ENCODE measurements around the gene TTK. TPM values are rescaled to one million over a fixed set of nuclear protein-coding genes. Genes with fewer than 3 reads are reported as not detected.

Gene TTK
- 22.5 and 23.6 TPM in 2 replicates for total RNA-seq

DNA sequence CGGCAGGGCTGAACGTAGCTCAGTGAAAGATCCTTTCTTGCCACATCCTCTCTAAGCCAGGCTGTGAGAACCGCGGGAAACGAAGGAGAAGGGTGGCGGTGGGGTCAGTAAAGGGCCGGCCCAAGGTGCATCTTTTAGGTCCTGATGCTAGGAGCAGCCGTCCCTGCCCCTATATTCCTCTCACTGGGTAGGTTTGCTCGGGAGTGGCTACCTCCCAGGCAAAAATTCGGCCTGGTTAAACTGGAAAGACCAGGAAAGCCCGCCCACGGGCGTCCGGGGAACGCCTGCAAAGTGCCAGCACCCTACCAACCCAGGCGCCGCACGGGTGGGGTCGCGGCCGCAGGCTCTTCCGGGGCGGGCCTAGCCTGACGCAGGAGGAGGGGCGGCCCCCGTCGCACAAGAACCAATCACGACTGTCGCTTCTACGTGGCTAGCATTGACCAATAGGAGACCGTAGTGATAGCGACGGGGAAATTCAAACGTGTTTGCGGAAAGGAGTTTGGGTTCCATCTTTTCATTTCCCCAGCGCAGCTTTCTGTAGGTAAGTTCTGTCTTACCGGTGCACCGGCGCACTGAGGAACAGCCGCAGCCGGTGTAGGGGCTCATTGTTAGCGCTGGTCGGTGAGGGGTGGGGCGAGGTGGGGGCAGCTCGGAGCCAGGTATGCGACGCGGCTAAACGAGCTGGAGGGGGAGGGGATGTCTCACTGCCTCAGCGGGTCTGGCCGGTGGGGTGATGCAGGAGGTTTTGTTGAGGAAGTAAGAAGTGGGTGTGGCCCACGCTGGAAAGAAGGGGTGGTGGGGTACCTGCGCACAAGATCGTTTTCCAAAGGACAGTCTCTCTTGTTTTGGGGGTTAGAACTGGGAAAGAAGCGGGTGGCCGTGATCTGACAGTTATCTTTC, at the start of gene TTK:
Gene TTK (plus strand): TSS at position 477 of the 900 bp plus-strand sequence. CDS start 1,195 bp downstream, outside the sequence.
- intact Hi-C loops (cut with micrococcal nuclease), result loop anchor here (1.0 to 2.0 kb wide), 12 partner anchors 9 to 1748 kb away; partner anchors contain the start of genes BCKDHB, HMGN3, IRAK1BP1 and PHIP

DNA sequence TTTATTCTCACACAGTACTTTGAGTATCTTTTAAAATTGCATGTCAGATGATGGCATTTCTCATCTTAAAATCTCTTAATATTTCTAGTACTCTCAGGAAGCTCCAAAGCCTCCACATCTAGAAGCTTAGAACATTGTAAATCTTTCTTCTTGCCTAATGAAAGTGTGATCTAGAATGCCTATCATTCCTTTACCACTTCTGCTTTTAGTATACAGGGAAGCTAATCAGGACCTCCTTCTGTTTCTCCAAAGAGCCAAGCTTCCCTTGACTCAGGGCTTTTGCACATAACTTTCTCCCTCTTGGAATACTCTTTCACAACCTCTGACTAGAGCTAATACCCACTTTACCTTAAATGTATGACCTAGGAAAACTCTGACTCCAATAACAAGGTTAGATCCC, 49.6 kb upstream of the TTK start:
- intact Hi-C loops (cut with micrococcal nuclease), result no loop called here

DNA sequence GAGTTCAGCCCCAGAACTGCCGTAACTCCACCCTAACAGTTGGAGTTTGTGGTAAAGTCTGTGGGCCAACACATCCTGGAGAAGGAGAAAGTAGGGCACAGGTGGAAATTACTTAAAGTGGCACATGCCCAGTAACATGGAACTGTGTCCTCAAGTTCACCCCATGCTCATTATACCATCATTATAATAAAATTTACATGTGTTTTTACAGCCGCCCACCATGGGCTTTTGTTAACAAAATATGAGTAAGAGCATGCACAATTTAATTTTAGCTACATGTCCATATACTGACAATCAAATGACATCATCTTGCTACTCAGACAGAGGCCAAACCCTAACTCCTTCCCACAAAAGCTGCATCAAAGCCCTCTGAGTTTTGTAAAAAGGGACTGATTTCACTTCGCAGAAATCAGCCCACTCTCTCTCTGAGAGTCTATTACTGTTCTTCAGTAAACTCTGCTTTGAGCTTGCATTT, 39.8 kb upstream of the TTK start:
- intact Hi-C loops (cut with micrococcal nuclease), result no loop called here

- intact Hi-C loops (cut with micrococcal nuclease), result no loop called here
Observed at GRCh38 chr6:79967178-79967577, 37.3 kb upstream of the TTK start.

- intact Hi-C loops (cut with micrococcal nuclease), result no loop called here
Observed at GRCh38 chr6:79969784-79970183, 34.7 kb upstream of the TTK start.

GRCh38 chr6:79971193-79971592, 33.3 kb upstream of the TTK start:
- intact Hi-C loops (cut with micrococcal nuclease), result no loop called here

GRCh38 chr6:79981652-79982051, 22.8 kb upstream of the TTK start:
- intact Hi-C loops (cut with micrococcal nuclease), result no loop called here

DNA sequence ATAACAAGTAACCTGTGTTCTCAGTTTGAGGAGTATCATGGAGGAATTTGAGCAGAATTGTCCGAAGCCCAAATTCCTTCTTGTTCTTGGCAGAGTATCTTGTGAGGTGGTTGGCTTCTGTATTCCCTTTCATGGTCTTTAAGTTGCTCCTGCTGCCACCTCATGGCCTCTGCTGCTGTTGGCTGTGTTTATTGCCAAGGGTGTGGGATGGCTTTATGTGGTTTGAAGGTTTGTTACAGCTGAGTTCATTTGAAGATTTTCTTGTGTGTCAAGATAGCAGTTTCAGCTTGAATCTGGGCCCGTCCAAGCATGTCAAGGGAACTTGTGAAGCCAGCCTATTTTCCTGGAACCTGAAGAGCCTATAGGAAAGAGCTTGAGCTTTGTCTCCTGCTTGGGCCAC, 20.2 kb upstream of the TTK start:
- intact Hi-C loops (cut with micrococcal nuclease), result no loop called here

DNA sequence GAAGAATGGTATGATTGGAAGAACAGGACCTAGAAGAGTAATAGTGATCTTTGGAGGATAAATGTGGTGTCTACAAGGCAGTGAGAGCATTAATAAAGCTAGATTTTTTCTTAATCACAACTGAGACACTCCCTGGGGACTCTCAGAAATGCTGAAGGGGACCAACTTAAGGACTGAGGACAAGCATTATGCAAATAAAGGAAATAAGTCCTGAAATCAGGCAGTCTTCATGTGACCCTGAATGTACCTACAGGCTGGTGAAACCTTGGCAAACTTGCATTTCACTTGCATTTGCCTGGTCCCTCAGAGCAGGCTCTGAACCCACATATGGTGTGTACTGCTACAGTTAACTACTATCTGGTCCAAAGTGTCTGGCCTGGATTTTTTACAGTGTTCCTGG, 19.3 kb upstream of the TTK start:
- intact Hi-C loops (cut with micrococcal nuclease), result loop anchor here (5.0 kb wide), 1 partner anchor 902 kb away; no protein-coding TSS in a partner anchor

GRCh38 chr6:79989641-79990040, 14.8 kb upstream of the TTK start:
- intact Hi-C loops (cut with micrococcal nuclease), result loop anchor here (5.0 kb wide), 1 partner anchor 898 kb away; no protein-coding TSS in a partner anchor

DNA sequence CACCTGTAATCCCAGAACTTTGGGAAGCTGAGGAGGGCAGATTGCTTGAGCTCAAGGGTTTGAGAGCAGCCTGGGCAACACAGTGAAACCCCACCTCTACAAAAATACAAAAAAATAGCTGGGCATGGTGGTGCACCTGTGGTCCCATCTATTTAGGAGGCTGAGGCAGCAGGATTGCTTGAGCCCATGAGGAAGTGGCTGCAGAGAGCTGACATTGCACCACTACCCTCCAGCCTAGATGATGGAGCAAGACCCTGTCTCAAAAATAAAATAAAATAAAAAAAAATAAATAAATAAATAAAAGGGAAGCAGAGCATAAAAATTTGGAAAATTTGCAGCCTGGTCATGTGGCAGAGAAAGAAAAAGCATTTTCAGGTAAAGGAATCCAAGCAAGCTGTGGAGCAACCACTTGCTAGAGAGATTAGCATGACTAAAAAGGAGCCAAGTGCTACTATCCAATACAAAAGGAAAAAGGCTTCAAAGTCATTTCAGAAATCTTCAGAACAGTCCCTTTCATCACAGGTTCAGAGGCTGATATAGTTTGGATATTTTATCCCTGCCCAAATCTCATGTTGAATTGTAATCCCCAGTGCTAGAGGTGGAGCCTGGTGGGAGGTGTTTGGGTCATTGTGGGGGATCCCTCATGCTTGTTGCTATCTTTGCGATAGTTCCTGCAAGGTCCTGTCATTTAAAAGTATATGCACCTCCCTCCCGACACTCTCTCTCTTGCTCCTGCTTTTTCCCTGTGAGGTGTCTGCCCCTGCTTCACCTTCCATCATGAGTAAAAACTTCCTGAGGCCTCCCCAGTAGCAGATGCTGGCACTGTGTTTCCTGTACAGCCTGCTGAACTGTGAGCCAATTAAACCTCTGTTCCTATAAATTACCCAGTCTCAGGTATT, 11.2 kb upstream of the TTK start:
- intact Hi-C loops (cut with micrococcal nuclease), result no loop called here

GRCh38 chr6:79993911-79994309, 10.5 kb upstream of the TTK start:
- intact Hi-C loops (cut with micrococcal nuclease), result no loop called here

DNA sequence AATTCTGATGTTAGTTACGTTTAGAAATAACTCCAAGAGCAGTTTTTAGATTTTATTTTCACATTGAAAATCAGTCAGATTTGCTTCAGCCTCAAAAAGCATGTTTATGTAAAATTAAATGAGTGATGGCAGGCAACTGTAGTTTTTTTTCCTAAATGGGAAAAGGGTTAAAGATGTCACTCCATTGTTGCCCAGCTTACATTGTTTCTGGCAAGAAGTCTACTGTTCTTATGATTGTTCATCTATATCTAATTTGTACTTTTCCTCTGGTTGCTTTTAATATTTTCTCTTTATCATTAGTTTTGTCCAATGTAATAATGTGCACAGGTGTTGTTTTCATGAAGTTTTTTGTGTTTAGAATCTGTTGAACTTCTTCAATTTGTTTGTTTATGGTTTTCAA, 6.7 kb upstream of the TTK start:
- intact Hi-C loops (cut with micrococcal nuclease), result no loop called here

DNA sequence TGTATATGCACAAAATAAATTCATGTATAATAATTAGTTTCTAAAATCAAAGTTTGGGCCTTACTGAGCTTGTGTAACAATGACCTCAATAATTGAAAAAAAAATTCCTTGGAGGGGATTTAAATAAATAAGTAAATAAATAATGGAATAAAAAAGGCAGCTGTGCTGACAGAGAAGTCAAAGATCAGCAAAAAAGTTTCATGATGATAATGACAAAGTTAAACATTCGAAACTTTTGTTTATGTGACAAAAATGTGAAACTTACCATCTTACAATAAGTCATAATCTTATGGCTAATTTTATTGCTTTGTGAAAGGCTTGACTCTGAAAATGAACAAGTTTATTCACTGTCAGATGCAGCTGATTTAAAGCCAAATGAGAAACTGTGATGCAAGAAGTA, 3.1 kb upstream of the TTK start:
- intact Hi-C loops (cut with micrococcal nuclease), result no loop called here

DNA sequence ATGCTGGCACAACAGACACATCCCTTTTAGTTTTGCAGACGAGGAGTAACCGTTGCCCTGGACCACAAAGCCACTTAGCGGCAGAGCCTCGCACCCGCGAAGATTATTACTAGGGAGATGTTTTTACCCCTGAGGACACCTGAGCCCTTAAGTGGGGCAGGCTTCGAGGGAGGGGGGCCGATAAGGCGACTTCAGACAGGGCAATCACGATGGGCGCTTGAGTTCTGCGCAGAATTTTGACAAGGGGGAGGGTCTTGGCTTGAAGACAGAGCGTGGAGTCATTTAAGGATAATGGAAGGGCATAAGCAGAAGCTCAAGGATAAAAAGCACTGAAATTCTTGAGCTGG, 650 bp upstream of the TTK start:
- intact Hi-C loops (cut with micrococcal nuclease), result loop anchor here (1.0 to 2.0 kb wide), 13 partner anchors 10 to 1749 kb away; partner anchors contain the start of genes BCKDHB, HMGN3, IRAK1BP1 and LCA5

- intact Hi-C loops (cut with micrococcal nuclease), result loop anchor here (2.0 kb wide), 1 partner anchor 13 kb away; no protein-coding TSS in a partner anchor
Observed at GRCh38 chr6:80005406-80005805, 957 bp downstream of the TTK start.

- intact Hi-C loops (cut with micrococcal nuclease), result no loop called here
Observed at GRCh38 chr6:80006541-80006940, 2.1 kb downstream of the TTK start.

- intact Hi-C loops (cut with micrococcal nuclease), result no loop called here
Observed at GRCh38 chr6:80009531-80009930, 5.1 kb downstream of the TTK start.

DNA sequence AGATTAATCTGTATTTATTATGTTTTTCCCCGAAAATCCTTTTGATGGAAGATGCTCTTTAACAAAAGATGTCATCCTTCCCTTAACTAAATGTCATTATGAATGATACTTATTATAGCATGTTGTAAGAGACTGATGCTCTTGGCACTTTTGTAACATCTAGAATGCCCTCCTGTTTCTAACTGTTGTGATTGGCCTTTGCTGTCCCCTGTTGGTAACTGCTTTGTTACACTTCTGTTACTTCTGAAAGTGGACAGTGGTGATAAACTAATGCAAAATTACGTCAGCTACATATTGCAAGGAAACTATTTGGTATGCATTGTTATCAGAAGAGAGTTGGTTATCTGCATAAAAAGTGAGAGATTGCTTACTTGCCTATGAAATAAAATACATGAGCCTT, 5.8 kb downstream of the TTK start:
- intact Hi-C loops (cut with micrococcal nuclease), result no loop called here

- intact Hi-C loops (cut with micrococcal nuclease), result no loop called here
Observed at GRCh38 chr6:80015839-80016435, 11.5 kb downstream of the TTK start.

GRCh38 chr6:80020381-80021120, 16.1 kb downstream of the TTK start:
- intact Hi-C loops (cut with micrococcal nuclease), result no loop called here
